Measurements from ENCODE around the gene PCNX2.
"Not testable (repeated sequence)": the region's sequence is repeated elsewhere in the genome, so short reads cannot be mapped to it uniquely, and the experiment has no call there.

Gene PCNX2

DNA sequence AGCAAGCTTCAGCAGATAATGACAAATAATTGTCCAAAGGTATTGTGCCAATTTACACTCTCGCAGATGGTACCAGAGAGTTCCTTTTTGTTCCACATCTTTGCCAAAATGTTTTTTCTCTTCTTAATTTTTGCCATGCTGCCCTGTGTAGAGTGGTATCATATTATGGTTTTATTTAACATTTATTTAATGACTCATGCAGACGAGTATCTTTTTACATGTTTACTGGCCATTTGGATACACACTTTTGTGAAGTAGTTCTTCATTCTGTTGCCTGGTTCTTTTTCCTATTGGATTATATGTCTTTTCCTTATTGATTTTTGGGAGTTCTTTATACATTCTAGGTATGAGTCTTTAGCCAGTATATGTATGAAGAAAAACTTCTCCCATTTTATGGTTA lies 151.1 kb downstream of the PCNX2 start:
- DNase-seq, result no peak

DNA sequence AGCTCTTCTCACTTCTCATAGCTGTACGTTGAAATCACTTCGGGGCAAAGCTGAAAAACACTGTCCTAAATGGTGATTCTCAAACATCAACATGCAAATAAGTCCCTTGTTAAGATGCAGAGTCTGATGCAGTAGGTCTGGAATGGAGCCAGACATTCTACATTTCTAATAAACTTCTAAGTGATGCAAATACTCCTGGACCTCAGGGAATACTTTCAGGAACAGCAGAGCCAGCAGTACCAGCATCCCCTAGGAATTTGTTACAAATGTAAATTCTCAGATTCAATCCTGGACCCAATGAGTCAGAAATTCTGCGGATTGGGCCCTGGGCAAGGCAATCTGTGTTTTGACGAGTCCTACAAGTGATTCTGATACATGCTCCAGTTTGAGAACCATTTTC lies 152.3 kb downstream of the PCNX2 start:
- no peak for DNase-seq

GRCh38 chr1:233140974-233141373 lies 154.6 kb downstream of the PCNX2 start:
- DNase-seq, result no peak

DNA sequence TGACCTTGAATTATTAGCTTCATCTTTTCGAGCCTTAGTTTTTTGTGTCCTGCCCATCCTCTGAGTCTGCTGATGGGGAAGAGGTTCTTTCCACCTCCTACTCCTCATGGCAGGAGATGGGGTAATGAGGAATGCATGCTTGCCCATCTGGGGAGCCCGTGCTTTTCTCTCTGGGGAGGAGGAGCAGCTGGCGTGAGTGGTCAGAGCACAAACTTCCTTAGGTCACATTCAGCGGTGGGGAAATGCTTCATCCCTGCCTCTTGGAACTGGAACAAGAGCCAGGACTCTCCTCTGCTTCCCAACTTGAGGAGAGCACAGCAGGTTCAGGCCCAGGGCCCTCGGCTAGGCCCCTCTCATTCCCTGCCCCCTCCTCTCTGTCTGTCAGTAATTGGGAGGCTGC lies 155.0 kb downstream of the PCNX2 start:
- DNase-seq, result no peak

DNA sequence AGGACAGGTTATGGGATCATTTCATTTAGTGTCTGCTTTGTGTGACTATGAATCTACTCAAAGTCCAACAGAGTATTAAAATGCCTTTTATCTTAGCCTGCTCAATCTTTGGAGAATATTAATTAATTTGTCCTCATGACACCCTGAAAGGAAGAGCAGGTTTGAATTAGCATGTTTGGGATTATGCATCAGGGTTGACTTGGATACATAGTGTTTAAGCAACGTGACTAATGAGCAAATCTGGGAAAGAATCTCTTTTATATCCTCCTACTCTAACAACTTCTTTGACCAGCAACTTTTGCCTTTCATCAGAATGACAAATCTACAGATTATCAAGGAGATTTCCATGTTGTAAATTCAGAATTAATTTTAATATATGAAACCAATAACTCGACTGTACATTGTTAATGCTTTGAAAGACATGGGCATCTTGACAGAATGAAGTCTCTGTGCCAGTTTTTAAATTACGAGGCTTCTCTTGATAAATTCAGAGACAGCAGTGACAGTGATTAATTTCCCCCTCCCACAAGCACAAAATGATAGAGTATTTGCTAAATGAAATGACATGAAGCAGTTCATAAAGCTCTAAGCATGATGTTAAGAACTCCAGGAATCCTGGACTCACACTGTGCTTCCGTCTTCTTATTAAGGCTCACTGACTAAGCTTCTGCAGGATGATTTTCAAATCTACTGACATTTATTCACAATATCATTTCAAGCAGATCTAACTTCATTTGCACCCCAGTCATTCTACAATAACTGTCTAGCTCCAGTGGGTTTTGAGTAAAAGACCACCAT lies 156.5 kb downstream of the PCNX2 start:
- no peak for DNase-seq

- no peak for DNase-seq
Observed at GRCh38 chr1:233135833-233136232, 159.7 kb downstream of the PCNX2 start.

- DNase-seq, result no peak
Observed at GRCh38 chr1:233132445-233132844, 163.1 kb downstream of the PCNX2 start.

DNA sequence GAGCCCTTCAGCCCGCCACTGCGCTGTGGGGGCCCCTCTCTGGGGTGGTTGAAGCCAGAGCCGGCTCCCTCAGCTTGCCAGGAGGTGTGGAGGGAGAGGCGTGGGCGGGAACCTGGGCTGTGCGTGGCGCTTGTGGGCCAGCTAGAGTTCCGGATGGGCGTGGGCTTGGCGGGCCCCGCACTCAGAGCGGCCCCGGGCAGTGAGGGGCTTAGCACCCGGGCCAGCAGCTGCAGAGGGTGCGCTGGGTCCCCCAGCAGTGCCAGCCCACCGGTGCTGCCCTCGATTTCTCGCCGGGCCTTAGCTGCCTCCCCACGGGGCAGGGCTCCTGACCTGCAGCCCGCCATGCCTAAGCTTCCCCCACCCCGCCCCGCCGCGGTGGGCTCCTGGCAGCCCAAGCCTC lies 166.5 kb downstream of the PCNX2 start:
- DNase-seq, result not testable (repeated sequence)

DNA sequence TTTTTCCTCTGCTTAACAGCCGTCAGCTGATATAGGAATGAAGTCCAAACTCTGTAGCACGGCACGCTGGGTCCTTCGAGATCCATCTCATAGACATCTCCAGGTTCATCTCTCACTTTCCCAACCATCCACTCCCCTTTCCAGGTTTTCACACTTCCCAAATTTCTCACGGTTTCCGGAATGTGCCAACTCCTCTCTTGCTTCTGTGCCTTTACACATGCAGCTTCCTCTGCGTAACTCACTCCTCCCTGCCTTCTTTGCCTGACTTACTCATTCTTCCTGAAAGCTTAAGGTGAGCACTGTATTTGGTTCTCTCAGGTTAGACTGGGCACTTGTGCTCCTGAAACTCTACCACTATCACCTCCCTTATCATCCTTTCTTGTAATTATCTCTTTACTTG lies 168.4 kb downstream of the PCNX2 start:
- no peak for DNase-seq

DNA sequence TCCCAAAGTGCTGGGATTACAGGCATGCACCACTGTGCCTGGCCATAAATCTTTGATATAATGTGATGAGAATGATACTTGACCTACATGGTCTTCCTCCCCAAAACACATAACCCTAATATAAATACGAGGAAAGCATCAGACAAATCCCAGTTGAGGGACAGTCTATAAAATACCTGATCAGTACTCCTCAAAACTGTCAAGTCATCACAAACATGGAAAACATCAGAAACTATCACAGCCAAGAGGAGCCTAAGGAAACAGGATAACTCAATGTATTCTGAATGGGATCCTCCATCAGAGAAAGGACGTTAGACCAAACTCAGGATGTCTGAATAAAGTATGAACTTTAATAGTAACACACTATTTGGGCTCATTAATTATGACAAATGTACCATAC lies 172.7 kb downstream of the PCNX2 start:
- DNase-seq, result no peak

DNA sequence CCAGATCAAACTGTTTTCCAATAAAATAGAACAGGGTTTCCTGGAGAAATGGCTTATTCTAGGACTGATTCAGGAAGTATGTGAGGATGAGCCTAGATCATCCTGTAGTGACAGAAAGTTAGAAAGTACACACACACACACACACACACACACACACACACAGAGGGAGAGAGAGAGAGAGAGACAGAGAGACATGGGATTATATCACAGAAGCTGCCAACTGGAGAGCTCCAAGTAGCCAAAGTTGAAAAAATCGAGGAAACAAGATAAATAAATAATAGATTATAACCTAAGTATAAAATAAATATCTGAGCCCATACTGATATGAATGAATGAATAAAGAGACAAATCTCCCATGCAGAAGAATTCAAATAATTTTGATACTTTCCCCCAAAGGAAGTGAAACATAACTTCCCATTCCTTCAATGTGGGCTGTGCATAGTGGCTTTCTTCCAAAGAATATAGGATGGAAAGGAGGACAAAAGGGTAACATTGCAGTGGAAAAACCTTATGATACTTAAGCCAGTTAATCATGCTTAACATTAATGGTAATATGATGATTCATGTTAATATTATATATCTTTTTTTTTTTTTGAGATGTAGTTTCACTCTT lies 173.5 kb downstream of the PCNX2 start:
- no peak for DNase-seq

GRCh38 chr1:233114860-233115259 lies 180.7 kb downstream of the PCNX2 start:
- no peak for DNase-seq

- DNase-seq, result no peak
Observed at GRCh38 chr1:233114159-233114558, 181.4 kb downstream of the PCNX2 start.

DNA sequence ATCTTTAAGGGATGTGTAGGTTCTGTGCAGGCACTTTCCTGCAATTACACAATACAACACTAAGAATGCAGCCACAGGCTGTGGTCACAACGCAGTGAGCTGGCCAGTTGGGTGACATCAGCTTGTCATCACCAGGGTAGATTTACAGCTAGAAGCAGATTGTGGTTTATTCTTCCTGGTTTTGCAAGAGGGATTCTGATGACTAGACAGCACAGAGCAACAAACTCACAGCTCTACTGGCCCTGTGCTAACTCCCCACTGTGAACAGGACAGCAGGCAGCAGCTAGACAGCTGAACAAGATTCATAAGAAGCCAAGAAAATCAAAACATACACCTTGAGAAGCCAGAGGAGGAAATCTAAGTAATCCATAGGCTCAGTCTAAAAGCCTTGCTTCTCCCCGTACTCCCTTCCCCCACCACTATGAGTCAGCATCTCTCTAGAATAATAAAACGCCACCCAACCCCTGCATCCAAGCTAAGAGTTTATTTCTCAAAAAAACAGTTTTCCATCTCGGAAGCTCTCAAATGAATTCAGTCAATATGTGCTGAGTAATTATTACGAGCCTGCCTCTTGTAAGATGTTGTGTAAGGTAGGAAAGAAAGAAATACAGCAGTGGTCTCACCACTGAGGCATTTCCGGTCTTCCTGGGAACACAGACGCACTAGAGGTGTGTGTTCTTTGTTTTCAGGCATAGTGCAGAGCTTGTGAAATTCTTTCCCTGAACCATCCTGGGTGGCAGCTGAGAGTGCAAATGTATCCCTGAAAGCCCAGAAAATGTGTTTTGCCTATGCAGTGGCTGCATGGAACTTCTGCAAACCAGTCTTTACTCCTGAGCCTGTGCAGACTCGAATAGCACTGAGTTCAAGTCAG lies 182.3 kb downstream of the PCNX2 start:
- no peak for DNase-seq

- DNase-seq, result no peak
Observed at GRCh38 chr1:233112186-233113008, 183.1 kb downstream of the PCNX2 start.

- DNase-seq, result no peak
Observed at GRCh38 chr1:233111731-233112130, 183.8 kb downstream of the PCNX2 start.

GRCh38 chr1:233109096-233109495 lies 186.4 kb downstream of the PCNX2 start:
- DNase-seq, result no peak

DNA sequence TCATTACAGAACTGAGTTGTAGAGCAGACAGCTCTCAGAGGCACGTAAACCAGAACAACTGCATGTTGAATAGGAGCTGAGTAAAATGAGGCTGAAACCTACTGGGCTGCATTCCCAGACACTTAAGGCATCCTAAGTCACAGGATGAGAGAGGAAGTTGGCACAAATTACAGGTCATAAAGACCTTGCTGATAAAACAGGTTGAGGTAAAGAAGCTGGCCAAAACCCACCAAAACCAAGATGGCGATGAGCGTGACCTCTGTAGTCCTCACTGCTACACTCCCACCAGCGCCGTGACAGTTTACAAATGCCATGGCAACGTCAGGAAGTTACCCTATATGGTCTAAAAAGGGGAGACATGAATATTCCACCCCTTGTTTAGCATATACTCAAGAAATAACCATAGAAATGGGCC lies 187.8 kb downstream of the PCNX2 start:
- DNase-seq, result not testable (repeated sequence)

DNA sequence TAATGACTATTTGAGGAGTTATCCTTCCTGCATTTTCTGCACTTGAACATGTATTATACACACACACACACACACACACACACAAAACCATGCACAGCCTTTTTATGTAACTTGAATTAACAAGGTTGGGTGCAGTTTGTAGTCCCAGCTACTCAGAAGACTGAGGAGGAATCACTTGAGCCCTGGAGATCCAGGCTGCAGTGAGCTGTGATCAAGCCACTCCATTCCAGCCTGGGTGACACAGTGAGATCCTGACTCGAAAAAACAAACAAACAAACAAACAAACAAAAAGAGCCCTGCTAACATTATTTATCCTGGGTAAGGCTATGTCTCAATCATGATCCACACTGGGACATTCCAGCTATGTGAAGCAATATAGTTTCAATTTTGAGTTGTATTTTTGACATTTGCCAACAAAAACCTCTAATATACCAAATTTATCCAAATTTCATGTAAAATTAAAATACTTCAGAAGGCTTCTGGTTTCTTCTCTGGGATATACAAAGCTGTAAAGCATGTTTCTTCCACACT lies 188.3 kb downstream of the PCNX2 start:
- no peak for DNase-seq

DNA sequence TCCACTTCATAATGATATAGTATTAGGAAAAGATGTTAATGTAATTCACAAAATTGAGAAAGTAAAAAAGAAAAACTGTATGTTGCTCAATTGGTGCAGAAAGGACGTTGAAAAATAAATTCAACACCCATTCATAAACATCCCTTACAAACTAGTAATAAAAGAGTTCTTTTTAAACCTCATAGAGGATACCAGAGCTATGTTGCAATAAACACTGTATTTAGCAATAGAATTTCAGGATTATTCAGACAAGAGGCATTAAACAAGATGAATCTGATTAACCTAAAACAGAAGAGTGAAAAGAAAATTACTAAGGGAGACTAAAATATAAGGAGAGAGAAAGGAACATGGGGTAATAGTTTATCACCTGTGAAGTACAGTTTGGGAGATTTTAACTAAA lies 190.3 kb downstream of the PCNX2 start:
- no peak for DNase-seq

GRCh38 chr1:233102341-233102740 lies 193.2 kb downstream of the PCNX2 start:
- no peak for DNase-seq

DNA sequence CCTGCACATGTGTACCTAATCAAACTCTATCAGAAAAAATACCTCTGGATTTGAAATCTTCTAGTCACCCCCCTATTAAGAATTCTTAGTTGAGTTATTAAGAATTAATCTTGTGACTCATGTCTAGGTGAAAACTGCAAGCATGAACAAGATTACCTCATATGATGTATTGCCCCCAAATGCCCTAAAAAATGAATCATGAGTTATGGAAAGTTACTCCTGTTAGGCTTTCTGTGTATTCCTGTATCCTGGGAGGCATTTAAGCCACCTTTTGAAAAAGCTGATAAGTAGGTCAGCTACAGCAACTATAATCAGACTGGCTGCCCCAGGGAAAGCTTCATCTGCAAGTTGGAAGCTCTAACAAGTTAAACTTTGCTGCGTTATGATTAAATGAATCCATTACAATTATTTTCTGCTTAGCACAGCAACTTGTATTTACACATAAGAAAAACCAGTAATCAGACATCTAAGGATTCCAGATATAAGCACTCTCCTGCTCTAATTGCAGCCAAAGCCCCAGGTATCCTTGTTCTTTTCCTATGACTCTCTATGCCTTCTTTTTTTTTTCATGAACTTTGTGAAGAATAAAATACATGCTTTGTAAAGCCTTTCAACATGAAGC lies 197.5 kb downstream of the PCNX2 start:
- no peak for DNase-seq
